SK-N-SH (cell line): ENCODE data around the gene MTFP1. TPM values are rescaled to one million over a fixed set of nuclear protein-coding genes. Genes with fewer than 3 reads are reported as not detected.

Experiments used
- CTCF ChIA-PET: fragments of 300-600, 350-600 bp; formaldehyde crosslinking; extraction: SDS; loops from one replicate; lab custom pipeline; 2021; lab: Yijun Ruan, JAX
- POLR2A ChIA-PET: fragments of 350-600 bp; sonication (Branson Sonifier 250); formaldehyde crosslinking; extraction: SDS; loops from one replicate; lab custom pipeline; 2020; ENCODE audit warnings: antibody characterized with exemption, inconsistent platforms; lab: Yijun Ruan, JAX
- DNase-seq: peaks from one replicate; pipeline ENCODE4 v3.0.0; 2012
- H2AFZ ChIP-seq: fragments of 200-600 bp; sonication (generic); 2 replicates; pipeline ENCODE4 v1.8.1; 2016; ENCODE audit warnings: antibody characterized with exemption, mild to moderate bottlenecking, low read depth
- H3F3A ChIP-seq: fragments of 200-600 bp; sonication (generic); replicated peaks from 2 replicates; pipeline ENCODE3; 2016; ENCODE audit warnings: antibody characterized with exemption, mild to moderate bottlenecking; ENCODE audit not compliant: insufficient read depth
- H3K27ac ChIP-seq, 2 experiments: fragments of 200-500 bp in 1 of 2; fragments of 200-600 bp in 1 of 2; sonication (Bioruptor generic) in 1 of 2; sonication (generic), shearing (Covaris generic) in 1 of 2; 2 replicates each; pipeline versions ENCODE4 v1.5.1 to v1.6.1; 2014 to 2016; ENCODE audit warnings: low read depth in 2 of 2, inconsistent platforms in 1 of 2, low read length in 1 of 2, mild to moderate bottlenecking in 1 of 2, mixed read lengths in 1 of 2
- H3K27me3 ChIP-seq: fragments of 200-600 bp; sonication (generic), shearing (Covaris generic); 2 replicates; pipeline ENCODE4 v1.6.1; 2016; ENCODE audit warnings: mixed run types; ENCODE audit not compliant: insufficient read depth
- H3K36me3 ChIP-seq, 2 experiments: fragments of 200-500 bp in 1 of 2; fragments of 200-600 bp in 1 of 2; sonication (Bioruptor generic) in 1 of 2; sonication (generic) in 1 of 2; replicated peaks in 1 of 2; 2 replicates each; pipeline versions ENCODE3 to v1.5.1; 2014 to 2016; ENCODE audit warnings: low read length in 1 of 2, mild to moderate bottlenecking in 1 of 2; ENCODE audit not compliant: insufficient read depth in 2 of 2, control insufficient read depth in 1 of 2
- H3K4me1 ChIP-seq, 2 experiments: fragments of 200-500 bp in 1 of 2; fragments of 200-600 bp in 1 of 2; sonication (Bioruptor generic) in 1 of 2; sonication (generic), shearing (Covaris generic) in 1 of 2; 2 replicates each; pipeline versions ENCODE4 v1.5.1 to v1.6.1; 2014 to 2016; ENCODE audit warnings: low read depth in 1 of 2, low read length in 1 of 2, mixed run types in 1 of 2; ENCODE audit not compliant: insufficient read depth in 2 of 2, control insufficient read depth in 1 of 2
- H3K4me2 ChIP-seq: fragments of 200-600 bp; sonication (generic), shearing (Covaris generic); 2 replicates; pipeline ENCODE4 v1.6.1; 2017; ENCODE audit warnings: mixed run types
- H3K4me3 ChIP-seq, 2 experiments: fragments of 200-500 bp in 1 of 2; fragments of 200-600 bp in 1 of 2; sonication (Bioruptor generic) in 1 of 2; sonication (generic), shearing (Covaris generic) in 1 of 2; 2 replicates each; pipeline versions ENCODE4 v1.5.1 to v1.8.1; 2014 to 2016; ENCODE audit warnings: low read depth in 2 of 2, inconsistent platforms in 1 of 2, low read length in 1 of 2, mild to moderate bottlenecking in 1 of 2, mixed read lengths in 1 of 2, moderate library complexity in 1 of 2
- H3K79me2 ChIP-seq: fragments of 200-600 bp; sonication (generic); 2 replicates; pipeline ENCODE4 v1.8.1; 2017; ENCODE audit warnings: mild to moderate bottlenecking; ENCODE audit not compliant: insufficient read depth
- H3K9ac ChIP-seq: fragments of 200-600 bp; sonication (generic); 2 replicates; pipeline ENCODE4 v1.6.1; 2017; ENCODE audit warnings: mixed run types
- H3K9me2 ChIP-seq: fragments of 200-600 bp; sonication (generic); 2 replicates; pipeline ENCODE4 v1.6.1; 2017; ENCODE audit warnings: mixed run types
- H3K9me3 ChIP-seq: fragments of 200-600 bp; sonication (generic); 2 replicates; pipeline ENCODE4 v1.6.1; 2017; ENCODE audit warnings: mixed run types, mild to moderate bottlenecking, moderate library complexity
- H4K20me1 ChIP-seq: fragments of 200-600 bp; sonication (generic); 2 replicates; pipeline ENCODE4 v1.6.1; 2017; ENCODE audit warnings: mild to moderate bottlenecking, mixed run types; ENCODE audit not compliant: insufficient read depth
- CTCF ChIP-seq: fragments of 200-600 bp; sonication (generic); IDR thresholded peaks from 2 replicates; pipeline ENCODE4 v1.6.1; 2017; ENCODE audit warnings: antibody characterized with exemption, mild to moderate bottlenecking, moderate library complexity
- ELF1 ChIP-seq: IDR thresholded peaks from 2 replicates; pipeline ENCODE4 v1.4.0; 2012
- EZH2phosphoT487 ChIP-seq: fragments of 200-600 bp; sonication (generic); IDR thresholded peaks from 2 replicates; pipeline ENCODE4 v1.6.1; 2017; ENCODE audit warnings: low read depth, mixed run types, mild to moderate bottlenecking, antibody characterized with exemption, moderate library complexity, borderline replicate concordance
- FOSL2 ChIP-seq: IDR thresholded peaks from 2 replicates; pipeline ENCODE4 v1.4.0; 2012; ENCODE audit warnings: low read depth, mild to moderate bottlenecking, moderate library complexity, borderline replicate concordance
- FOXJ3 ChIP-seq: sonication (generic); formaldehyde crosslinking; IDR thresholded peaks from 2 replicates; pipeline ENCODE4 v1.5.1; 2020; ENCODE audit warnings: mild to moderate bottlenecking, missing genetic modification reagents
- GABPA ChIP-seq: IDR thresholded peaks from 2 replicates; pipeline ENCODE4 v1.4.0; 2012; ENCODE audit warnings: low read depth, mild to moderate bottlenecking
- GATA2 ChIP-seq: sonication (generic); formaldehyde crosslinking; IDR thresholded peaks from 2 replicates; pipeline ENCODE4 v1.5.0; 2020; ENCODE audit warnings: mild to moderate bottlenecking, missing genetic modification reagents
- IRF3 ChIP-seq: fragments of 150-350 bp; IDR thresholded peaks from 2 replicates; pipeline ENCODE4 v1.6.1; 2016; ENCODE audit warnings: mild to moderate bottlenecking, low read depth, low read length
- MEF2A ChIP-seq: IDR thresholded peaks from 2 replicates; pipeline ENCODE4 v1.4.0; 2012; ENCODE audit warnings: low read depth, borderline replicate concordance
- NFIC ChIP-seq: IDR thresholded peaks from 2 replicates; pipeline ENCODE4 v1.4.0; 2012; ENCODE audit warnings: borderline replicate concordance
- NRF1 ChIP-seq: IDR thresholded peaks from 2 replicates; pipeline ENCODE4 v1.6.1; 2012; ENCODE audit warnings: low read depth, mild to moderate bottlenecking, low read length
- PBX3 ChIP-seq: IDR thresholded peaks from 2 replicates; pipeline ENCODE4; 2012
- RAD21 ChIP-seq: IDR thresholded peaks from 2 replicates; pipeline ENCODE4 v1.6.1; 2012; ENCODE audit warnings: mild to moderate bottlenecking, low read length
- RFX5 ChIP-seq: IDR thresholded peaks from 2 replicates; pipeline ENCODE4 v1.6.1; 2012; ENCODE audit warnings: mild to moderate bottlenecking, improper control_type of control experiment, low read length
- TAF1 ChIP-seq: IDR thresholded peaks from 2 replicates; pipeline ENCODE4 v1.6.1; 2012; ENCODE audit warnings: low read depth, mild to moderate bottlenecking, low read length, moderate library complexity, borderline replicate concordance
- USF2 ChIP-seq: fragments of 150-350 bp; IDR thresholded peaks from 2 replicates; pipeline ENCODE4 v1.6.1; 2017; ENCODE audit warnings: antibody characterized with exemption, low read length, low read depth, borderline replicate concordance
- YY1 ChIP-seq: IDR thresholded peaks from 2 replicates; pipeline ENCODE4 v1.4.0; 2012; ENCODE audit warnings: low read depth, mild to moderate bottlenecking
- WGBS: methylation state at CpG from one replicate; pipeline ENCODE4 v1.1.6; 2017; ENCODE audit warnings: low lambda C conversion rate; 5-methylcytosine and 5-hydroxymethylcytosine counted together
- polyA plus RNA-seq, 3 experiments: library from polyadenylated mRNA; depleted of rRNA; stranded (reverse); fragments of >200 nt; gene quantifications; 2 replicates each; pipeline ENCODE4 v1.2.3, GENCODE V29; 2012

MTFP1 gene
- polyA plus RNA-seq, 1 of the 3 experiments (the other 2 are of a cell fraction): 18.9 TPM

- Histone ChIP-seq H3K79me2 (0 out of 2 replicates have a peak, but pooled peaks cover 3% of the 10 kb centered on the region), H3K27me3 (no peaks in the 10 kb centered on the region), H3K4me2 (no peak overlapping the region), H3K9me2 (no peaks in the 10 kb centered on the region), H3K4me3 (no peak overlapping the region), H3K27ac (no peak overlapping the region), H4K20me1 (no peaks in the 10 kb centered on the region), H3K4me1 (no peaks in the 10 kb centered on the region; a peak in 1 of 4 replicates), H3F3A (peaks cover 8% of the 10 kb centered on the region), H2AFZ (no peak overlapping the region), H3K9ac (no peak overlapping the region), H3K36me3 (peaks cover 8 to 25% of the 10 kb centered on the region in 2 experiments), H3K9me3 (no peaks in the 10 kb centered on the region)
- DNase-seq: no peak
- CTCF ChIA-PET: interaction anchor here (1.4 to 1.5 kb wide), 3 partner anchors 15 to 18 kb away, joined by 4 to 5 read pairs (median 4); partner anchors contain the start of gene RNF215
- TF ChIP-seq NFIC (no peak), MEF2A (no peak), YY1 (no peak), USF2 (no peak), GATA2 (no peak), NRF1 (no peak), RFX5 (no peak), EZH2phosphoT487 (no peak), RAD21 (no peak), FOXJ3 (CRISPR knock-in tag) (no peak), IRF3 (no peak), TAF1 (no peak), PBX3 (no peak), FOSL2 (no peak), CTCF (no peak), ELF1 (no peak), GABPA (no peak)
- POLR2A ChIA-PET: interaction anchor here (0.7 kb wide), 1 partner anchor 8 kb away, joined by 3 read pairs; no protein-coding TSS in a partner anchor
- 71% methylated on average over 4 of the region's 4 CpGs for WGBS
These were observed 19.8 kb upstream of the MTFP1 start for GRCh38 chr22:30405731-30406130.
